Neural progenitor cell (in vitro differentiated cells): Measurements from ENCODE around the gene HVCN1. TPM values are rescaled to one million over a fixed set of nuclear protein-coding genes. Genes with fewer than 3 reads are reported as not detected.

Experiments
- DNase-seq: peaks from one replicate; pipeline ENCODE4 v3.0.0-alpha.2; 2016; ENCODE audit warnings: low spot score
- H2AFZ ChIP-seq: fragments of 200-600 bp; sonication (generic); replicated peaks from 2 replicates; pipeline ENCODE4 v1.6.1; 2016; ENCODE audit warnings: antibody characterized with exemption
- H3F3A ChIP-seq: fragments of 200-600 bp; sonication (generic); 2 replicates; pipeline ENCODE4 v1.6.1; 2016; ENCODE audit warnings: antibody characterized with exemption, low read depth
- H3K27ac ChIP-seq: fragments of 200-600 bp; sonication (generic); 2 replicates; pipeline ENCODE4 v1.5.1; 2016; ENCODE audit warnings: mild to moderate bottlenecking
- H3K27me3 ChIP-seq: fragments of 200-600 bp; sonication (generic); 2 replicates; pipeline ENCODE4 v1.6.1; 2016; ENCODE audit warnings: mild to moderate bottlenecking, moderate library complexity
- H3K36me3 ChIP-seq: fragments of 200-600 bp; sonication (generic); 2 replicates; pipeline ENCODE4 v1.5.1; 2016
- H3K4me1 ChIP-seq: fragments of 200-600 bp; sonication (generic); 2 replicates; pipeline ENCODE4 v1.6.1; 2016; ENCODE audit warnings: mixed run types
- H3K4me2 ChIP-seq: fragments of 200-600 bp; sonication (generic); 2 replicates; pipeline ENCODE4 v1.6.1; 2016
- H3K4me3 ChIP-seq: fragments of 200-600 bp; sonication (generic); 2 replicates; pipeline ENCODE4 v1.5.1; 2016
- H3K79me2 ChIP-seq: fragments of 200-600 bp; sonication (generic); 2 replicates; pipeline ENCODE4 v1.6.1; 2016; ENCODE audit warnings: low read depth
- H3K9ac ChIP-seq: fragments of 200-600 bp; sonication (generic); 2 replicates; pipeline ENCODE4 v1.6.1; 2016
- H3K9me3 ChIP-seq: fragments of 200-600 bp; sonication (generic); 2 replicates; pipeline ENCODE4 v1.5.1; 2016; ENCODE audit warnings: low read depth
- H4K20me1 ChIP-seq: fragments of 200-600 bp; sonication (generic); 2 replicates; pipeline ENCODE4 v1.6.1; 2016; ENCODE audit warnings: low read depth
- H3K27ac Mint-ChIP-seq: 3 replicates; pipeline ENCODE4 v1.8.0; 2021; ENCODE audit warnings: mixed read lengths
- H3K27me3 Mint-ChIP-seq: 2 replicates; pipeline ENCODE4 v1.8.0; 2022; ENCODE audit warnings: low read depth, mild to moderate bottlenecking, inconsistent platforms, moderate library complexity, mixed read lengths; ENCODE audit not compliant: insufficient read depth
- H3K36me3 Mint-ChIP-seq: 3 replicates; pipeline ENCODE4 v1.8.0; 2021; ENCODE audit warnings: mixed read lengths
- H3K4me1 Mint-ChIP-seq: 3 replicates; pipeline ENCODE4 v1.8.0; 2021; ENCODE audit warnings: mixed read lengths
- H3K4me3 Mint-ChIP-seq: 3 replicates; pipeline ENCODE4 v1.8.0; 2021; ENCODE audit warnings: mild to moderate bottlenecking, moderate library complexity, mixed read lengths
- H3K9me3 Mint-ChIP-seq: 3 replicates; pipeline ENCODE4 v1.8.0; 2020; ENCODE audit warnings: mixed read lengths
- CTCF ChIP-seq: fragments of 200-600 bp; sonication (generic); IDR thresholded peaks from 2 replicates; pipeline ENCODE4 v1.5.1; 2017; ENCODE audit warnings: antibody characterized with exemption, mild to moderate bottlenecking
- EZH2 ChIP-seq: fragments of 200-600 bp; sonication (generic); IDR thresholded peaks from 2 replicates; pipeline ENCODE4 v1.6.1; 2017; ENCODE audit warnings: antibody characterized with exemption, mild to moderate bottlenecking, moderate library complexity
- EZH2phosphoT487 ChIP-seq: fragments of 200-600 bp; sonication (generic); IDR thresholded peaks from 2 replicates; pipeline ENCODE4 v1.6.1; 2017; ENCODE audit warnings: antibody characterized with exemption
- total RNA-seq: library from RNA; depleted of rRNA; stranded (reverse); fragments of >200 nt; gene quantifications from 2 replicates; pipeline ENCODE4 v1.2.3, GENCODE V29; 2015; ENCODE audit warnings: low replicate concordance

Gene HVCN1
- total RNA-seq, 1 donor from 2014 or later = 16.4 TPM

GRCh38 chr12:110693731-110694130, 4.8 kb upstream of the HVCN1 start:
- Mint-ChIP-seq H3K4me3 (no peak overlapping the region), H3K4me1 (peaks cover 11% of the 10 kb centered on the region), H3K27me3 (peaks cover 12% of the 10 kb centered on the region), H3K27ac (no peak overlapping the region), H3K36me3 (no peaks in the 10 kb centered on the region), H3K9me3 (no peaks in the 10 kb centered on the region)
- Histone ChIP-seq H3K79me2 (no peaks in the 10 kb centered on the region), H3K27ac (no peak overlapping the region), H3K27me3 (peaks cover 1% of the 10 kb centered on the region), H2AFZ (no peak overlapping the region), H3K9me3 (no peaks in the 10 kb centered on the region), H3K4me1 (peaks cover 9% of the 10 kb centered on the region), H3K9ac (no peak overlapping the region), H3F3A (peaks cover 7% of the 10 kb centered on the region), H3K36me3 (no peaks in the 10 kb centered on the region), H3K4me3 (no peak overlapping the region), H3K4me2 (no peak overlapping the region), H4K20me1 (no peaks in the 10 kb centered on the region)
- TF ChIP-seq EZH2phosphoT487 (no peak), EZH2 (no peak), CTCF (no peak)
- no peak for DNase-seq

DNA sequence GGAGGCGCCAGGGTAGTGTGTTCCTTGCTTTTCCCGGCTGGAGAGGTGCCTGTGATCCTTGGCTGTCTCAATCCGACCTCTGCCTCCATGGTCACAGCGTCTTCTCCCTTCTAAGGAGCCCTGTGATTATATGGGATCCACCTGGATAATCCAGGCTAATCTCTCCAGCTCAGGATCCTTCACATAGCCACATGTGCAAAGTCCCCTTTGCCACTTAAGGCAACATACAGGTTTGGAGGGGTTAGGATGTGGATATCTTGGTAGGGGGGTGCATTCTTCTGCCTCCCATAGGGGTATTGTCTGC, 1.2 kb upstream of the HVCN1 start:
- DNase-seq = no peak
- Histone ChIP-seq H2AFZ (peak overlapping the region; percentile 88), H3K4me1 (peaks cover 9% of the 10 kb centered on the region), H3K9me3 (no peaks in the 10 kb centered on the region), H3K36me3 (no peaks in the 10 kb centered on the region), H3K27ac (no peak overlapping the region), H3K4me3 (no peak overlapping the region), H4K20me1 (no peaks in the 10 kb centered on the region), H3F3A (peaks cover 7% of the 10 kb centered on the region), H3K9ac (no peak overlapping the region), H3K79me2 (no peaks in the 10 kb centered on the region), H3K27me3 (peaks cover 19% of the 10 kb centered on the region), H3K4me2 (peak overlapping the region; percentile 92)
- Mint-ChIP-seq H3K9me3 (peaks cover 4% of the 10 kb centered on the region), H3K4me1 (peaks cover 11% of the 10 kb centered on the region), H3K36me3 (no peaks in the 10 kb centered on the region), H3K4me3 (peak overlapping the region; percentile 87), H3K27me3 (peaks cover 19% of the 10 kb centered on the region), H3K27ac (peak overlapping the region; percentile 97)
- TF ChIP-seq EZH2 (no peak), CTCF (no peak), EZH2phosphoT487 (no peak)

GRCh38 chr12:110689281-110690126, 589 bp upstream of the HVCN1 start:
- H3K9me3 Mint-ChIP-seq = peaks cover 4% of the 10 kb centered on the region
- H3K27ac ChIP-seq = no peak overlapping the region
- peak overlapping the region; percentile 88 for H2AFZ ChIP-seq
- peak overlapping the region; percentile 92 for H3K4me2 ChIP-seq
- H3K36me3 ChIP-seq = no peaks in the 10 kb centered on the region
- peak overlapping the region; percentile 97 for H3K27ac Mint-ChIP-seq
- no peaks in the 10 kb centered on the region for H4K20me1 ChIP-seq
- no peaks in the 10 kb centered on the region for H3K9me3 ChIP-seq
- peaks cover 9% of the 10 kb centered on the region for H3K4me1 ChIP-seq
- H3F3A ChIP-seq = peaks cover 7% of the 10 kb centered on the region
- no peaks in the 10 kb centered on the region for H3K36me3 Mint-ChIP-seq
- no peak overlapping the region for H3K9ac ChIP-seq
- H3K27me3 Mint-ChIP-seq = peaks cover 17% of the 10 kb centered on the region
- peaks cover 19% of the 10 kb centered on the region for H3K27me3 ChIP-seq
- TF ChIP-seq CTCF (no peak), EZH2phosphoT487 (no peak), EZH2 (no peak)
- peak; percentile 7 for DNase-seq
- peak overlapping the region; percentile 69 for H3K4me3 ChIP-seq
- peaks cover 11% of the 10 kb centered on the region for H3K4me1 Mint-ChIP-seq
- H3K4me3 Mint-ChIP-seq = peak overlapping the region; percentile 87
- H3K79me2 ChIP-seq = no peaks in the 10 kb centered on the region
